CD4-positive, alpha-beta T cell treated with Interleukin-6 for 4 hours (primary cell): ENCODE results near the gene SLC24A4.

Source experiments
- DNase-seq: peaks from one replicate; pipeline ENCODE4 v3.0.0-alpha.2; 2020; ENCODE audit warnings: mixed read lengths

Gene SLC24A4

DNA sequence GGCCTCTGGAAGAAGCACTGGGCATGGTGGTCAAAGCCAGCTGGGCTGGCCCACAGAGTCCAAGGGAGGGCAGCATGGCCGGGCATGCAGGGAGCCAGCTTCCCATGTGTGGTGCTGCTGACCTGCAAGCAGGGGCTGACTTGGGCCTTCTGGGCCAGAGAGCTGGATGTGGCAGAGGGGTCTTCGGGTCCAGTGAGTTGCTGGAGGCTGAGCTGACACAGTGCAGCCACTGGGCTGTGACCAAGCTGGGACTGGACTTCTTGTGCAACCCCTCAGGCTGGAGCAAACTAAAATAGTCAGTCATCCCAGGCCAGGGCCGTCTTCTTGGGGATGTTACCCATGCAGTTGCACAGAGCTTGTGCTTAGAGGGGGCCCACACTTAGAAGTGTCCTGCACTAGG is 183.3 kb downstream of the SLC24A4 start:
- DNase-seq, result no peak

- peak; percentile 27 for DNase-seq
Observed at GRCh38 chr14:92507174-92507768, 184.3 kb downstream of the SLC24A4 start.

DNA sequence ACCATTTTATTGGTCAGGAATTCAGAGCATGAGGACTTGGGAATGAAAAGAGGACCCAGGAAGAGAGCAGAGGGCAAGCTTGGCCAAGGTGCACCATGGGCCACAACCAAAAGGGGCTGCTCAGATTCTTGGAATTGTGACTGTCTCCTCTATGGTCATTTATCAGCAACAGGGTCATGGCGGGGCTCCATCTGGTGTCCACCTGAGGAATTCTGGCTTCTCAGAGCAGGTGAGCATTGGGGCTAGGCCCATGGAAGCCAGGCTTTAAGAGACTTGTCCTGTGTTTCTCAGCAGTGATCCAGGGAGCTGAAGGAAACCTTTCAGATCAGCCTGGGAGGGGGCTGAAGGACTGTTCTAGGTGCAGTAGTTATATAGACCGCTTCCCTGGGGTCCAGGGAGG is 188.0 kb downstream of the SLC24A4 start:
- no peak for DNase-seq

GRCh38 chr14:92511453-92512238 is 188.7 kb downstream of the SLC24A4 start:
- DNase-seq, result no peak

DNA sequence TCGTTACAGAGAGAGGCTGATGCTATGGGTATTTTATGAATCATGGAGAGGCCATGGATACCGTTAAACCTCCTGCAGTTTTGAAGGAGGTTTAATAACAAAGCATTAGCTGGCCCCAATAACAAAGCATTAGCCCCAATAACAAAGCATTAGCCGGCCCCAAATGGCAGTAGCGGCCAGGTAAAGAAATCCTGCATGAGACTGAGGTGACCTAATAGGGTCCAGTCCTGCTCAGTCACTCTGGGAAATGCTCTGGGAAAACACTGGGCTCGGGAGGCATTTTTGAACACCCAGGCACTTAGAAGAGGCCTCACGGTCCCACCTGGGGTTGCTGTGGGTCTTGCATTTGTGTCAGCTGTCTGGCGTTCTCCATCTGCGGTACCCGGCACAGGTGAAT is 189.8 kb downstream of the SLC24A4 start:
- no peak for DNase-seq

DNA sequence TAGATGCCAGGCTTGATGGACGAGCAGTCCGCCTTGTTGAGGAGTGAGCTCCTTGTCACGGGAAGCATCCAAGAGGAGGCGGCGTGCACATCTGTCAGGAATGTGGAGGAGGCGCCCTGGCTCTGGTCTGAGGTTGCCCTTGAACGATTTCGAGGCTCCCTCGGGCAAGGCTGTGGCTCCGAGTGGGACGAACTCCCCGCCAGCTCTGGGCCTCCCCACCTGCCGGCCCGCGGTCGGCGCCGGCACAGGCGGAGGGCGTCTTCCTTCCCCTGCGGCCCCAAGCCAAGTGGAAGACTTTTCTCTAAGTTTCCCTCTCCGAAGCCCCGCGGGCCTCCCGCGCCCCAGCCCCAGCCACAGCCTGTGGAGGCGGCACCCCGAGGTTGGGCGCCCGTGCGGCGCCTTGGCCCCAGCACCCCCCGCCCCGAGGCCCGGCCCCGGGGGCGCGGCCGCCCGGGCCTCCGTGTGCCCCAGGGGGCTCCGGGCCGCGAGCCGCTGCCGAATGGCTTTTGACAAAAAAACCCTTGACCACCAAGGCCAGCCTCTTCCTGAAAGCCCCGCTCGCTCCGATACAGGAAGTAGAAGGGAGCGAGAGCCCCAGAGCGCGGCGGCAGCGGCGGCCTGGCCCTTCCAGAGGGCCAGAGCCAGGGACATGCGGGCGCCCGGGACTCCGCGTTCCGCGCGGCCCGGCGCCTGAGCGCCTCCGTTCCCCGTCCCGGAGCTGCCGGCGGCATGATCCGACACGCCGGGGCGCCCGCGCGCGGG is 190.4 kb downstream of the SLC24A4 start, which contains the start of gene RIN3:
Gene RIN3 (plus strand): TSS at position 578 of the 762 bp plus-strand sequence. CDS start 152 bp downstream, at position 730.
- DNase-seq, result peak; percentile 51

DNA sequence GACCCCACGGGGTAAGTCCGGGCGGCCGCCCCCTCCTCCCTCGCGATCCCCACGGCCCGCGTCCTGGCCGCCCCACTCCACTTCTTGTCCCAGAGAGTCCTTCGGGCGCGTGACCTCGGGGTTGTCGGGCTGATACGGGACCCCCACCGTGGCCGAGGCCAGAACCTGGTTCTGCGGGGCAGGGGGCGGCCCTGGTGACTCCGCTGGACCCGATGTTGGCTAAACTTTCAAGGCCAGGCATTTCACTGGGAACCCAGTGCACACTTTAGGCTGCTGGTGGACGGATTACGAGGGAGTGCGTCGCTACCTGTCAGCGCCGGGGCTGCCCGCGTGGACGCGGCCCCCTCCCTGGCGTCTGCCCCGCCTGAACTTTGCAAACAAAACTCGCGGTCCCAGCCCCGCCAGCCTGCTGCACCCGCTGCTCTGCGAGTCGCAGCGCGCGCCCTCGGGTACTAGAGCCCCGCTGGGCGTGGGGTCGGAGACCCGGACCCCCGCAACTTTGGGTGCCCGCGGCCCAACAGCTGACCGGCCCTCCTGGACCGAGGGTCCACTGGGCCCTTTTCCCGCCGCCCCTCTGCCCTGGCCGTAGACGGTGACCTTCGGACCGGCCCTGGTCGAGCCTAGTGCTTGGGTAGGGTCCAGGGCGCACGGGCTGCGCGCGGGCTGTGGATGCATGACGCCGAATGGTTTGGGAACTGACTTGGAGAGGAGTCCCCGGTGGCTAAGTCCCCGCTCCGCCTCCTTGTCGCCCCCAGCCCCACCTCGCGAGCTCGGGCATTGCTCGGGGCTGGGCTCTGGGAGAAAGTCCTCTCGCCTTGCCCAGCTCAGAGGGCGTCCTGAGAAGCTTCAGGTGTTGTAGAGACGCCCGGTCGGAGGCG is 191.2 kb downstream of the SLC24A4 start:
- peak; percentile 55 for DNase-seq

GRCh38 chr14:92514844-92515514 is 192.0 kb downstream of the SLC24A4 start:
- DNase-seq, result no peak

GRCh38 chr14:92515546-92516343 is 192.8 kb downstream of the SLC24A4 start:
- no peak for DNase-seq

DNA sequence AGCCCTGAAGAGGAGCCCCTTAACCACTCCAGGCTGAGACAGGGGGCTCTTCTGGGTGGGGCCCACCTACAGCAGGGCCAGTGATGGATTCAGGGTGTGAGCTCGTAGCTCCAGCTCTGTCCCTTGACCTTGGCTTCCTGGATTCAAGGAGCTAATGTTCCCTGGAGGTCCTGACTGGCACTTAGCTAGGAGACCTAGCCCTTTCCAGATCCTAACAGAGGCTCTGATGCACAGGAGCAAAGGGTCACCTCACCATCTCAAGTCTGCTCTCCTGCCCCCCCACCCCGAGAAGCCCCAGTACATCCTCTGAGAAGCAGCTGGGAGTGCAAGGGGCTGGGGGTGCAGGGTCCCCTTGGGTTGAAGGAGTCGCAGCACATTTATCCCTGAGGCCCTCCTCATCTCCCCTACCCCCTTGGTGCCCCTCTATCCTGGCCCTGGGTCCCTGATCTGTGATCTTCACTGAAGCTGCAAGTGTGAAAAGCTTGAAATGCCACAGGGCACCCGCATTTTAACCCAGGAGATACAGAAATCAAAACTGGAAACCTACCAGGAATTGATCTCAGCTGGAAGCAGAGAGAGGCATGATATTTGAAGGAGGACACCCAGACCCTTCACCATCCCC is 193.5 kb downstream of the SLC24A4 start:
- DNase-seq, result no peak

DNA sequence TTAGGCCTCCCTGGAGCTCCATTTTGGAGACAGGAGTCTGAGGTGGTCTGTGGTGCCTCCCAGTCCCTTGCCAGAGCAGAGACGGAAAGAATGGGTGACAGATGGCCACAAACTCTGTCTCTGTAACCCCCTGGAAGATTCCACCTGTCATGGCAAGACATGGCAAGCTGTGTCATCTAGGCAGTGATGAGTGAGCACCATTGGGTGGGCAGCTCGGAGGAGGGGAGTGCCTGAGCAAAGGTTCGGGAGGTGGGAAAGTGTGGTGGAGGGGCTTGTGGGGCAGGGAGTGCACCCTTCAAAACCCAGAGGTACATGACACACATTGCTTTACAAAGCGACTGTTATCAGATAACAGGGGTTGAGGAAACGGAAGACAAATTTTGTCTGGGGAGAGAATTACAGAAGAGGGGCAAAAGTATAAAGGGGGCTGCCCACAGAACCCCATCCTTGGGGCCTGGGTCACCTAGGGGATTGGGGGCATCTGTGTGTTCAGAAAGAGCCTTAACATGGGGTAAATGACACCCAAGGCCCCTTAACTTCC is 194.1 kb downstream of the SLC24A4 start:
- no peak for DNase-seq

DNA sequence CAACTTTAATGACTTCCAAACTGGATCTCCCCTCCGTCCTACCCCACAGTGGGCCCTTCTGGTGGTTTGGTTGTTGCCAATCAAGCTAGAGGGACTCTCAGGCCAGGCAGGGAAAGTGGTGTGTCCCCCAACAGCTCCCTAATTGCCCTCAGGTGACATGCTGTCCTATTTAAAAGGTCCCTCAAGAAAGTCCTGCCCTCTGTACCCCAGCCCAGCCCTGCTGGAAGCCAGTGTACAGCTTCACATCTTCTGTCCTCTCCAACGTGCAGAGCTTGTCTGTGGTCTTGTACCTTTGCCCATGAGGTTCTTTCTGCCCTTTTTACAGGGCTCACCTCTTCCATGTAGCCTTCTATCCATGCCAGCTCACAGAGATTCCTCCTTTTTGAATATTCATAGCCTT is 194.8 kb downstream of the SLC24A4 start:
- no peak for DNase-seq

- no peak for DNase-seq
Observed at GRCh38 chr14:92519246-92520101, 196.5 kb downstream of the SLC24A4 start.

DNA sequence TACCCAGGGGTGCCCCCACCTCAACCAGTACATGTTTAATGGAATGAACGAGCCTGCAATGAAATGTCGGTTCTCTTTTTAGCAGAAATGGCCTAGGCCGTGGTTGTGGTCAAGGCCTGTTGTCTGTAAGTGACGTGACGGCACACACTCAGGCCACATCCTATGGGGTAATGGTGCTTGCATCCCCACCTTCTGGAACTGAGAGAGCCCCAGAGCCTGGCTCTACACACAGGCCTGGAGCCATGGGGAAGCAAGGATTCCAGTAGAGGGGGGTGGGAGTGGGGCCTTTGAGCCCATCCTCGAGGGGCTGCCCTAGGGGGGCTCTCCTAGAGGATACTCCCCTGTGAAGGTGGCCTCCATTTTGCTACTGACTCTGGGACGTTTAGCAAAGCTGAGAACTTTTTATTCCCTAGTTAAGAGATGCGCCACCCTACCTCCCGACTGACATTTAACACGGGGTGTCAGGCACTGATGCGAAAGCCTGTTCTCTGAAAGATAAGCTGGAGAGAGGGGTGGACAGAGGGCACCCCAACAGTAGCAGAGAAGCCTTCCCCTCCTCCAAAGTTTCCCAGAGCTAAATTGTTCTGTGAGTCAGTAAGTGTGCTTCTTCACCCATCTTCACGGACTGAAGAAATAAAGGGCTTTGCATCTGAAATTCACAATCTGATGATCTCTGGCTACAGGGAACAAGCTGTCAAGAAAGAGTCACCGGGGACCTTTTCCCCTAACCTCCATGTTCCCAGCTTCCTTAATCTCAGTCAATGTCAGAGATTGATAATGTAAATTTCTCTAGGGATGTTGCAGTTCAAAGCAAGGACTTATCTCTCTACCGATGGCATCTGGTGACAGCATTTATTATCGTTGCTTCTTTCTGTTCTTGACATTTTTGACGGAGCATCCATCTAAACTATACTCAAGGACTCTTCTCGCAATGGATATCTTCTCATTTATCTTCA is 197.4 kb downstream of the SLC24A4 start:
- no peak for DNase-seq

DNA sequence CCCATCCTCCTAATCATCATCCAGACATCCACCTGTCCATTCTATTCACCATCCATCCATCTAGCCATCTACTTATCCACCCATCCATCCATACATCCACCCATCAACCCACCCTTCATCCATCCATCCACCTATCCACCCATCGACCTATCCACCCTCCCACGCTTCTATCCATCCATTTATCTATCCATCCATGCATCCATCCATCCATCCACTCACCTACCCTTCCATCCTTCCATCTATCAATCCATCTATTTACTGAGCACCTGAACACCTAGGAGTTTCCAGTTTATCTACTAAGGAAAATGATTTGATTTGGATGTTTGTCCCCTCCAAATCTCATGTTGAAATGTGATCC is 198.1 kb downstream of the SLC24A4 start:
- DNase-seq, result no peak

DNA sequence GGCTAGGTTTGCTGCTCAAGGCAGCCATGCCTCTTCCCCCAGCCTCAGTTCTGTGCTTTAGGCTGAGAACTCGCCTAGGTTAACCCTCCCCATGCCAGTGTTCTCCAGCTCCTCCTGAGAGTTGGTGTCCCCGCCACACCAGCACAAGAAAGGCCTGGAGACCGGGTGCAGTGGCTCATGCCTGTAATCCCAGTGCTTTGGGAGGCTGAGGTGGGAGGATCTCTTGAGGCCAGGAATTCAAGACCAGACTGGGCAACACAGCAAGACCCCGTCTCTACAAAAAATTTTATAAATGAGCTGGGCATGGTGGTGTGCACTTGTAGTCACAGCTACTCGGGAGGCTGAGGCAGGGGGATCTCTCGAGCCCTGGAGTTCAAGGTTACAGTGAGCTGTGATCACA is 200.8 kb downstream of the SLC24A4 start:
- no peak for DNase-seq

DNA sequence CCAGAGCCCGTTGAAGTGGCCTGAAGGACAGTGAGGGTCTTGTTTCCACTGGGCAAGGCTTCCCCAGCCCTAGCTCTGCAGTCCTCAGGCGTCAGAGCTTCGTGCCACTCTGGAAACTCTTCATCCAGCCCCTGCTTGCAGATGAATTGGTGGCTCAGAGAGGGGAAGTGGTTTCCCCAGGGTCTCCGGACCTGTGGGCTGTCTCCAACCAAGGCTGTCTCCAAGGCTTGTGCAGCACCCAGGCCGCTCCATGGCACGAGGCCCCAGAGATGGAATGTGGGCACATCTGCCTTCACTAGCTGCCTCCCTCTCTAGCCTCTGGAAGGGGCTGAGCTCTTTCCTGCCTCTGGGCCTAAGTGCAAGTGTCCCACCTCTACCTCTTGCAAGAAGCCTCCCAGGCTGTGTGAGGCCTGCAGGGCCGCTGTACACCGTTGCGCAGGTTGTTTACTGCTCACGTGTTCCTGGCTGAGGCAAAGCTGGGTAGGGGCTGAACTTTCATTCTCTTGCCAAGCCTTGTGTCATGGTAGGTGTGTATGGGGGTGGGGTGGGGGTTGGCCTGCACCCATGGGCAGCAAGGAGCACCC is 201.7 kb downstream of the SLC24A4 start:
- DNase-seq, result no peak
